Measurements from ENCODE around the gene ZNF660.

- TF ChIP-seq CTCF (IDR thresholded peaks at IDR 0.05; ENCODE audit: insufficient read depth, low read length, poor library complexity, severe bottlenecking) (no peak), EZH2phosphoT487 (conservative IDR thresholded peaks at IDR 0.05; ENCODE audit: low read length) (no peak)
These were observed 29.9 kb upstream of the ZNF660 start, which contains the start of gene ZKSCAN7 for GRCh38 chr3:44554626-44555592.

All from SU-DHL-6 (cell line).